HEK293 (cell line): ENCODE measurements around the gene CCDC86.

Experiments used
- CTCF ChIA-PET: fragments of 350-600 bp; formaldehyde crosslinking; extraction: SDS; loops from one replicate; lab custom pipeline; 2021; ENCODE audit warnings: antibody characterized with exemption; lab: Yijun Ruan, JAX
- POLR2A ChIA-PET: fragments of 300-600 bp; formaldehyde crosslinking; extraction: SDS; loops from one replicate; lab custom pipeline; 2020; ENCODE audit warnings: antibody characterized with exemption, inconsistent platforms; lab: Yijun Ruan, JAX
- H3K27ac ChIP-seq: fragments of 200-500 bp; sonication (Bioruptor generic); 2 replicates; pipeline ENCODE4 v1.5.1; 2014; ENCODE audit warnings: low read depth, low read length, control low read depth, inconsistent platforms; ENCODE audit errors: extremely low read depth
- H3K36me3 ChIP-seq, 2 experiments: fragments of 200-500 bp in 1 of 2; sonication (Bioruptor generic) in 1 of 2; 1 replicate in 1 of 2; 2 replicates in 1 of 2; pipeline ENCODE4 v1.5.1; 2014 to 2017; ENCODE audit warnings: inconsistent platforms in 2 of 2, low read length in 2 of 2; ENCODE audit not compliant: control insufficient read depth in 2 of 2, insufficient read depth in 1 of 2
- H3K4me1 ChIP-seq: fragments of 200-500 bp; sonication (Bioruptor generic); 2 replicates; pipeline ENCODE4 v1.5.1; 2014; ENCODE audit warnings: mild to moderate bottlenecking, low read length, inconsistent platforms; ENCODE audit not compliant: control insufficient read depth, insufficient read depth
- H3K4me3 ChIP-seq: 2 replicates; pipeline ENCODE4 v1.5.1; 2011; ENCODE audit warnings: low read depth, mild to moderate bottlenecking, control low read depth, low read length, moderate library complexity
- H3K9me3 ChIP-seq: fragments of 200-500 bp; sonication (Bioruptor generic); 2 replicates; pipeline ENCODE4 v1.5.1; 2014; ENCODE audit warnings: low read depth, low read length, inconsistent platforms; ENCODE audit not compliant: control insufficient read depth, insufficient read depth
- ATF2 ChIP-seq: fragments of 450-650 bp; formaldehyde crosslinking; IDR thresholded peaks from 2 replicates; pipeline ENCODE4 v1.5.1; 2016; ENCODE audit warnings: missing biosample characterization, missing genetic modification characterization, low read depth
- CTCF ChIP-seq: fragments of 450-650 bp; formaldehyde crosslinking; IDR thresholded peaks from 2 replicates; pipeline ENCODE4 v1.5.1; 2016; ENCODE audit warnings: missing biosample characterization, missing genetic modification characterization
- PBX3 ChIP-seq: sonication (generic); formaldehyde crosslinking; IDR thresholded peaks from 2 replicates; pipeline ENCODE4 v1.8.1; 2022; ENCODE audit warnings: mild to moderate bottlenecking, moderate library complexity, missing genetic modification reagents
- PRDM4 ChIP-seq: fragments of 450-650 bp; formaldehyde crosslinking; IDR thresholded peaks from 2 replicates; pipeline ENCODE4 v1.5.1; 2017; ENCODE audit warnings: missing biosample characterization, missing genetic modification characterization
- SP2 ChIP-seq: fragments of 450-650 bp; formaldehyde crosslinking; IDR thresholded peaks from 2 replicates; pipeline ENCODE4 v1.5.1; 2016; ENCODE audit warnings: missing biosample characterization, missing genetic modification characterization
- ZBTB17 ChIP-seq: fragments of 450-650 bp; formaldehyde crosslinking; IDR thresholded peaks from 2 replicates; pipeline ENCODE4 v1.5.1; 2016; ENCODE audit warnings: missing biosample characterization, missing genetic modification characterization
- ZBTB48 ChIP-seq: fragments of 450-650 bp; formaldehyde crosslinking; IDR thresholded peaks from 2 replicates; pipeline ENCODE4 v1.5.1; 2016; ENCODE audit warnings: missing biosample characterization, missing genetic modification characterization
- ZNF157 ChIP-seq: fragments of 450-650 bp; formaldehyde crosslinking; IDR thresholded peaks from 2 replicates; pipeline ENCODE4 v1.5.1; 2016; ENCODE audit warnings: missing biosample characterization, missing genetic modification characterization
- ZNF433 ChIP-seq: fragments of 450-650 bp; formaldehyde crosslinking; IDR thresholded peaks from 2 replicates; pipeline ENCODE4 v1.5.1; 2016; ENCODE audit warnings: missing biosample characterization, missing genetic modification characterization, low read depth
- ZNF654 ChIP-seq: fragments of 450-650 bp; formaldehyde crosslinking; IDR thresholded peaks from 2 replicates; pipeline ENCODE4 v1.5.1; 2016; ENCODE audit warnings: low read depth, missing biosample characterization, missing genetic modification characterization
- ZNF660 ChIP-seq: fragments of 450-650 bp; IDR thresholded peaks from 2 replicates; pipeline ENCODE4 v1.5.1; 2018; ENCODE audit warnings: missing biosample characterization, mild to moderate bottlenecking, missing genetic modification characterization
- ZNF677 ChIP-seq: fragments of 450-650 bp; IDR thresholded peaks from 2 replicates; pipeline ENCODE4 v1.5.0; 2018; ENCODE audit warnings: missing biosample characterization, mild to moderate bottlenecking, missing genetic modification characterization, moderate library complexity

The CCDC86 gene

GRCh38 chr11:60830478-60831142, 11.3 kb upstream of the CCDC86 start:
- H3K27ac ChIP-seq: no peak overlapping the region
- H3K4me3 ChIP-seq: no peak overlapping the region
- ChIA-PET POLR2A (interaction anchor here (1.7 to 1.8 kb wide), 2 partner anchors 57 to 71 kb away, joined by 4 to 6 read pairs; no protein-coding TSS in a partner anchor), CTCF (interaction anchor here (0.5 to 4.3 kb wide), 50 partner anchors 10 to 1185 kb away, joined by 3 to 95 read pairs (median 4); partner anchors contain the start of genes CCDC86, PTGDR2 and TMEM109)
- peak; percentile 58; the same call in 1 of the 2 replicates for TF ChIP-seq ZBTB17 (tag by site-specific recombination)
- no peak for TF ChIP-seq ZNF157 (tag by site-specific recombination)
- no peaks in the 10 kb centered on the region for H3K9me3 ChIP-seq
- H3K36me3 ChIP-seq: no peaks in the 10 kb centered on the region
- no peaks in the 10 kb centered on the region for H3K4me1 ChIP-seq

- peak; percentile 73; the same call in 1 of the 2 replicates for TF ChIP-seq CTCF (tag by site-specific recombination)
- TF ChIP-seq PBX3 (CRISPR knock-in tag): no peak
- no peak for TF ChIP-seq ZBTB48 (tag by site-specific recombination)
- peak; percentile 84 for TF ChIP-seq ZNF654 (tag by site-specific recombination)
- TF ChIP-seq ZBTB17 (tag by site-specific recombination): peak; percentile 54; the same call in 1 of the 2 replicates
- TF ChIP-seq ZNF660: no peak
- Histone ChIP-seq H3K27ac (no peak overlapping the region), H3K4me3 (no peak overlapping the region), H3K36me3 (no peaks in the 10 kb centered on the region), H3K4me1 (no peaks in the 10 kb centered on the region), H3K9me3 (no peaks in the 10 kb centered on the region)
- ChIA-PET POLR2A (interaction anchor here (1.7 to 1.8 kb wide), 2 partner anchors 57 to 71 kb away, joined by 4 to 6 read pairs; no protein-coding TSS in a partner anchor), CTCF (interaction anchor here (0.5 to 4.3 kb wide), 59 partner anchors 10 to 1312 kb away, joined by 3 to 95 read pairs (median 4); partner anchors contain the start of genes CCDC86, MS4A8, PTGDR2 and TMEM109)
Observed at GRCh38 chr11:60831143-60831500, 10.8 kb upstream of the CCDC86 start.

- Histone ChIP-seq H3K9me3 (no peaks in the 10 kb centered on the region), H3K36me3 (no peaks in the 10 kb centered on the region), H3K4me1 (no peaks in the 10 kb centered on the region), H3K4me3 (no peak overlapping the region), H3K27ac (no peak overlapping the region)
- CTCF ChIA-PET: interaction anchor here (0.6 to 4.3 kb wide), 56 partner anchors 9 to 1312 kb away, joined by 3 to 95 read pairs (median 4); partner anchors contain the start of genes CCDC86, MS4A8, PTGDR2 and TMEM109
- POLR2A ChIA-PET: interaction anchor here (1.7 to 1.8 kb wide), 2 partner anchors 56 to 70 kb away, joined by 4 to 6 read pairs; no protein-coding TSS in a partner anchor
- no peak for TF ChIP-seq PRDM4 (tag by site-specific recombination)
- no peak for TF ChIP-seq ZNF433
- 0 out of 2 replicates have a peak, but pooled peaks have one; percentile 17 for TF ChIP-seq ZNF660
- no peak for TF ChIP-seq ATF2 (tag by site-specific recombination)
- TF ChIP-seq SP2: no peak
- TF ChIP-seq ZNF677 (tag by site-specific recombination): no peak
Observed at GRCh38 chr11:60831501-60832079, 10.3 kb upstream of the CCDC86 start.
